C4-2B (cell line): ENCODE data around the gene RRAGC.

ENCODE experiments used
- CTCF ChIP-seq: fragments of 450-650 bp; conservative IDR thresholded peaks from 2 replicates; pipeline ENCODE4 v1.5.1; 2017; ENCODE audit warnings: mild to moderate bottlenecking
- ZFX ChIP-seq: fragments of 450-650 bp; IDR thresholded peaks from 2 replicates; pipeline ENCODE4 v1.6.1; 2017

- no peak for TF ChIP-seq CTCF
- no peak for TF ChIP-seq ZFX
Measured at GRCh38 chr1:38899560-38899959, 40.0 kb upstream of the RRAGC start.
